HEK293T (cell line): Measurements from ENCODE around the gene HOXA4.
A peak's percentile ranks its signal among the peaks of the same experiment; 100 is the strongest.

Experiments
- CTCF ChIA-PET: fragments of 350-600 bp; formaldehyde crosslinking; extraction: SDS; loops from one replicate; lab custom pipeline; 2021; ENCODE audit warnings: antibody characterized with exemption, inconsistent platforms; lab: Yijun Ruan, JAX
- POLR2A ChIA-PET: fragments of 350-600 bp; formaldehyde crosslinking; extraction: SDS; loops from one replicate; lab custom pipeline; 2020; ENCODE audit warnings: antibody characterized with exemption, inconsistent platforms; lab: Yijun Ruan, JAX
- DNase-seq: peaks from one replicate; pipeline ENCODE4 v3.0.0; 2012; ENCODE audit warnings: mixed read lengths; ENCODE audit errors: extremely low spot score
- ARNT ChIP-seq: fragments of 450-650 bp; IDR thresholded peaks from 2 replicates; pipeline ENCODE4 v1.6.1; 2017; ENCODE audit warnings: mild to moderate bottlenecking
- BHLHE40 ChIP-seq: fragments of 450-650 bp; IDR thresholded peaks from 2 replicates; pipeline ENCODE4 v1.6.1; 2016; ENCODE audit warnings: mild to moderate bottlenecking, moderate library complexity, borderline replicate concordance
- CTBP1 ChIP-seq: fragments of 450-650 bp; IDR thresholded peaks from 2 replicates; pipeline ENCODE4 v1.6.1; 2016; ENCODE audit warnings: borderline replicate concordance
- ELF4 ChIP-seq: fragments of 450-650 bp; IDR thresholded peaks from 2 replicates; pipeline ENCODE4 v1.6.1; 2017; ENCODE audit warnings: antibody characterized with exemption
- FOXA1 ChIP-seq: fragments of 450-650 bp; IDR thresholded peaks from 2 replicates; pipeline ENCODE4 v1.6.1; 2016; ENCODE audit warnings: mild to moderate bottlenecking
- FOXK2 ChIP-seq: fragments of 450-650 bp; IDR thresholded peaks from 2 replicates; pipeline ENCODE4 v1.6.1; 2016; ENCODE audit warnings: mild to moderate bottlenecking
- FOXM1 ChIP-seq: fragments of 450-650 bp; IDR thresholded peaks from 2 replicates; pipeline ENCODE4 v1.6.1; 2017; ENCODE audit warnings: mild to moderate bottlenecking, borderline replicate concordance
- HDGF ChIP-seq: fragments of 450-650 bp; IDR thresholded peaks from 2 replicates; pipeline ENCODE4 v1.6.1; 2017; ENCODE audit warnings: antibody characterized with exemption, borderline replicate concordance
- L3MBTL2 ChIP-seq: fragments of 450-650 bp; conservative IDR thresholded peaks from 2 replicates; pipeline ENCODE4 v1.6.1; 2016; ENCODE audit warnings: mild to moderate bottlenecking
- LEF1 ChIP-seq: fragments of 450-650 bp; IDR thresholded peaks from 2 replicates; pipeline ENCODE4 v1.6.1; 2017; ENCODE audit warnings: mild to moderate bottlenecking, borderline replicate concordance
- NFRKB ChIP-seq: fragments of 450-650 bp; IDR thresholded peaks from 2 replicates; pipeline ENCODE4 v1.6.1; 2016; ENCODE audit warnings: mild to moderate bottlenecking, moderate library complexity
- SP1 ChIP-seq: fragments of 450-650 bp; IDR thresholded peaks from 2 replicates; pipeline ENCODE4 v1.6.1; 2017
- SUZ12 ChIP-seq: fragments of 450-650 bp; IDR thresholded peaks from 2 replicates; pipeline ENCODE4 v1.6.1; 2016; ENCODE audit warnings: mild to moderate bottlenecking
- TARDBP ChIP-seq: fragments of 450-650 bp; IDR thresholded peaks from 2 replicates; pipeline ENCODE4 v1.6.1; 2016
- ZNF384 ChIP-seq: fragments of 450-650 bp; IDR thresholded peaks from 2 replicates; pipeline ENCODE4 v1.6.1; 2016
- TF ChIP-seq, protein P1 (sequence below): fragments of 450-650 bp; IDR thresholded peaks from 2 replicates; pipeline ENCODE4 v1.6.1; 2016

Gene HOXA4

DNA sequence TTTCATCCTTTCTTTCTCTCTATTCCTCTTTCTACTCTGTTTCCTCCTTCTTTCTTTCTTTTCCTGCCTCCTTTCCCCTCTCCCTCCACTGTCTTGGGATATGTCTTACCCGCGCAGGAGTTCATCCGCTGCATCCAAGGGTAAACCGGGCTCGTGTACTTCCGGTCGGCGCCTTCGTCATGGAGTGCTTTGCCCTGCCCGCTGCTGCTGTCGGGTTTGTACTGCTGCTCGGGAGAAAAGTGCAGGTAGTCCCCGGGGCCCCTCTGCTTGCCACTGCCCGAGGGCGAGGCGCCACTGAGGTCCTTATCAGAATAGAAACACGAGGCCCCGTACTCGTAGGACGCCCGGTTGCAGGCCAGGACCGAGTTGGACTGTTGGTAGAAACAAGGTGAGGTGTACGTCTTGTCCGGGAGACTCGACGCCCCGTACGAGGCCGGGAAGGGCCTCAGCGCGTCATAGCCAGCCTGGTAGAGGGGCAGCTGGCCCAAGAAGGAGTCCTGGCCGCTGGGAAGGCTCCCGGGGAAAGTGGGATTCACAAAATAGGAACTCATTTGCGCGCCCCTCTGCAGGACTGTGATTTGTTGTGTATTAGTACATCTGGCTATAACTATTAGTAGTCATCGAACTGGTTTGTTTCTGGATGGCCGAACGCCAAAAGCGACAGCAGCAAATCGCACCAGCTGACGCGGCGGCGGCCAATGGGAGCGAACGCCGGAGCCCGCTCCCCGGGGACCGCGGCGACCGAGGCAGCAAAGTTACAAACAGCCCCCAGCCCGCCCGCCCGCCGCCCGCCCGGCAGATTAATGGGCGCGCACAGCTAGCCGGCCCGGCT is 16.9 kb upstream of the HOXA4 start, which contains the start of gene HOXA6:
HOXA6 (minus strand) TSS at position 576 of the 832 bp plus-strand sequence; CDS start at position 551, 25 bp downstream.
- CTCF ChIA-PET: interaction anchor here (0.7 to 4.9 kb wide), 3 partner anchors 13 to 424 kb away, joined by 3 to 20 read pairs (median 3); no protein-coding TSS in a partner anchor
- DNase-seq: no peak
- TF ChIP-seq SUZ12 (no peak), TARDBP (no peak), ARNT (0 out of 2 replicates have a peak, but pooled peaks have one; percentile 11), ELF4 (no peak), FOXA1 (no peak), BHLHE40 (no peak), FOXK2 (no peak), CTBP1 (no peak; the same call in 1 of the 2 replicates), ZNF384 (no peak), L3MBTL2 (peak; percentile 52), LEF1 (no peak), FOXM1 (no peak), NFRKB (no peak)
- POLR2A ChIA-PET: interaction anchor here (1.2 to 17.5 kb wide), 13 partner anchors 7 to 951 kb away, joined by 4 to 367 read pairs (median 7); partner anchors contain the start of genes CBX3, HNRNPA2B1, HOXA10 and HOXA11

GRCh38 chr7:27146491-27147198 is 16.1 kb upstream of the HOXA4 start:
- DNase-seq: no peak
- TF ChIP-seq NFRKB (no peak), ELF4 (0 out of 2 replicates have a peak, but pooled peaks have one; percentile 23), CTBP1 (no peak), ZNF384 (no peak), BHLHE40 (no peak), LEF1 (no peak)
- TF ChIP-seq, protein P1, sequence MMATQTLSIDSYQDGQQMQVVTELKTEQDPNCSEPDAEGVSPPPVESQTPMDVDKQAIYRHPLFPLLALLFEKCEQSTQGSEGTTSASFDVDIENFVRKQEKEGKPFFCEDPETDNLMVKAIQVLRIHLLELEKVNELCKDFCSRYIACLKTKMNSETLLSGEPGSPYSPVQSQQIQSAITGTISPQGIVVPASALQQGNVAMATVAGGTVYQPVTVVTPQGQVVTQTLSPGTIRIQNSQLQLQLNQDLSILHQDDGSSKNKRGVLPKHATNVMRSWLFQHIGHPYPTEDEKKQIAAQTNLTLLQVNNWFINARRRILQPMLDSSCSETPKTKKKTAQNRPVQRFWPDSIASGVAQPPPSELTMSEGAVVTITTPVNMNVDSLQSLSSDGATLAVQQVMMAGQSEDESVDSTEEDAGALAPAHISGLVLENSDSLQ: no peak
- ChIA-PET CTCF (interaction anchor here (0.7 to 4.9 kb wide), 2 partner anchors 15 to 424 kb away, joined by 3 to 20 read pairs; no protein-coding TSS in a partner anchor), POLR2A (interaction anchor here (0.6 to 17.5 kb wide), 8 partner anchors 10 to 950 kb away, joined by 3 to 367 read pairs (median 8); partner anchors contain the start of genes CBX3, HNRNPA2B1, HOXA10 and HOXA11)

GRCh38 chr7:27145914-27146412 is 15.4 kb upstream of the HOXA4 start:
- TF ChIP-seq L3MBTL2 (no peak), FOXM1 (no peak), HDGF (no peak)
- DNase-seq: no peak
- ChIA-PET POLR2A (interaction anchor here (0.9 to 17.5 kb wide), 5 partner anchors 11 to 946 kb away, joined by 4 to 367 read pairs (median 11); partner anchors contain the start of genes CBX3, HNRNPA2B1, HOXA10 and HOXA7), CTCF (interaction anchor here (4.9 kb wide), 1 partner anchor 16 kb away, joined by 20 read pairs; no protein-coding TSS in a partner anchor)

DNA sequence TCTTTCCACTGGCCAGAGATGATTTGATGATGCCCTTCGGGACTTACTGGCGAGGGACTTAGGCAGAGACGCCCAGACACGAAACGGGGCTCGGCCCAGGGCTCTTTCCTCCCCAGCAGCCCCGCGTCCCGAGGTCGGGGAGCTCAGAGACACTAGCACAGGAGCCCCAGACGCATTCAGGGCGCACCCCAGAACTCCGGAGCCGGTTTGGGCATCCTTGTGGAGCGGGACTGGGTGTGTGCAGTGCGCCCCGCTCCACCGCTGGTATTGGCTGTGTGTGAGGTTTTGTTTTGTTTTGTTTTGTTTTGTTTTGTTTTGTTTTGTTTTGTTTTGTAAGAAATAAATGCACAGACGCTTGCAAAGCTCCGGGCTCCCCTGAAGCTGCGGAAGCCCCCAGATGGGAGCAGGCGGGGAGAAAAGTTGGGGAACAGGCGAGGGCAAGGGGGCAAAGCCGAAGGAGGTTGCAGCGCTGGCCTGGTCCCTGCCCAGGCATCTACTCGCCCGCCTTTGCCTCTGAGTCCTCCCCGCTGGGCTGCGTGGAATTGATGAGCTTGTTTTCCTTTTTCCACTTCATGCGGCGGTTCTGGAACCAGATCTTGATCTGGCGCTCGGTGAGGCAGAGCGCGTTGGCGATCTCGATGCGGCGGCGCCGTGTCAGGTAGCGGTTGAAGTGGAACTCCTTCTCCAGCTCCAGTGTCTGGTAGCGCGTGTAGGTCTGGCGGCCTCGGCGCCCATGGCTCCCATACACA is 14.8 kb upstream of the HOXA4 start:
- DNase-seq: no peak
- peak; percentile 31; the same call in 1 of the 2 replicates for TF ChIP-seq CTBP1
- no peak for TF ChIP-seq SP1
- ChIA-PET CTCF (interaction anchor here (0.6 to 4.9 kb wide), 8 partner anchors 13 to 463 kb away, joined by 3 to 20 read pairs (median 6); partner anchors contain the start of gene HOXA10), POLR2A (interaction anchor here (0.7 to 17.5 kb wide), 7 partner anchors 11 to 948 kb away, joined by 3 to 367 read pairs (median 10); partner anchors contain the start of genes HOXA10 and HOXA7)

DNA sequence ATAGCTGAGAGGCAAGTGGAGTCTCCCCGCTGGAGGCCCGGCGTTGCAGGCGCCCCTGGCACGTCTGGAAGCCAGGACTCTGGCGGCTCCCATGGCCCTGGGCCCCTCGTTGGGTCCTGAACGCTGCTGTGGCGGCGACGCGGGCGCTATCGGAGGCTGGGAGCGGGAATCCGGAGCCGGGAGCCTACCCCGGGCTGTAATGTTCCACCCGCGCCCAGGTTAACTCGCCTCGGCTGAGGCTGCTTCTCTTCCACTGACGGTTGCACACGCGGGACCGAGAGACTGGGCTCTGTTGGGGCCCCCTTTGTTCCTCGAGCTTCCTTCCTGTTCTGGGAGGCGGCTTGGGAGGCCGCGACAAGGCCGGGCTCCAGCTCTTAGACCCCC is 14.2 kb upstream of the HOXA4 start:
- TF ChIP-seq TARDBP (no peak), ARNT (no peak), LEF1 (peak; percentile 32; the same call in 1 of the 2 replicates)
- CTCF ChIA-PET: interaction anchor here (0.6 to 4.9 kb wide), 8 partner anchors 9 to 463 kb away, joined by 4 to 20 read pairs (median 6); partner anchors contain the start of genes HOXA10 and HOXA3
- no peak for DNase-seq
- POLR2A ChIA-PET: interaction anchor here (0.7 to 17.5 kb wide), 14 partner anchors 8 to 948 kb away, joined by 3 to 367 read pairs (median 6); partner anchors contain the start of genes HOXA10, HOXA3 and HOXA7

DNA sequence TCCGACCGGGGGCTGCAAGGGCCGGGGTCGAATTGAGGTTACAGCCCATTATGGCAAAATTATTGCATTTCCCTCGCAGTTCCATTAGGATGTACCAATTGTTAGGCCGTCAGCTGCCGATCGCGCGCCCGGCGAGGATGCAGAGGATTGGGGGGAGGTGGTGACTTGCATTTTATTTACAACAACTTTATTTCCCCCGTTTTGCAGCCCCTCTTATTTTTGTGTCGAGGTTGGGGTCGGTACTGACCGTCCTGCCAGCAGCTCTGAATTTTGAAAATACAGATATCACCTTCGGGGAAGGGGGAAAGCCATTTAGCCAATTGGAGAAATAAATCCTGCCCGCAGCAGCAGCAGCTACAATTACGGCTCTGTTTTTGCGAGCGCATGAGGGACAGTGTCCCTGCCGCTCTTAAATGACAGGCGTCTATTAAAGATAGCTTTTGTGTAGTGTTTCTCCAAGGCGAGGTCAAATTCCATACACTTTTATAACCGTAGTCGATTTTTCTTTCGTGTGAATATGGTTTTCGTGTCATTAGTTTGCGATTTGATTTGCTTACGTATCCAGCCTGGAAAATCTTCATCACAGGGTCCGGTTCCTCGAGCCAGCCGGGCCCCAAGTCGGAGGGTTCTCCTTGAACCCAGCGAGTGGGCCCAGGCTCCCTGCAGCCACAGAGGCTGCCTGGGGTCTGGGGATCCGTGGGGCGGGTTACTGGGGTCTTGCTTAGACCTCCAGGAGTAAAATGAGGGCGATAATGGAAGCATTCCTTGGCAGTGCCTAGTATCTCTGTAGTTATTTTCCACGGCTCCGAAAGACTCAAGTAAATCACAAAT is 13.6 kb upstream of the HOXA4 start:
- POLR2A ChIA-PET: interaction anchor here (0.7 to 17.5 kb wide), 24 partner anchors 8 to 1282 kb away, joined by 3 to 367 read pairs (median 5); partner anchors contain the start of genes CBX3, HOXA1, HOXA10 and HOXA11
- no peak; the same call in 1 of the 2 replicates for TF ChIP-seq LEF1
- no peak for TF ChIP-seq SUZ12
- TF ChIP-seq, protein P1: peak; percentile 94
- 0 out of 2 replicates have a peak, but pooled peaks have one; percentile 28 for TF ChIP-seq FOXM1
- no peak for TF ChIP-seq ZNF384
- peak; percentile 97 for TF ChIP-seq ARNT
- TF ChIP-seq ELF4: no peak
- TF ChIP-seq FOXA1: no peak
- TF ChIP-seq CTBP1: peak; percentile 90
- TF ChIP-seq L3MBTL2: no peak
- TF ChIP-seq HDGF: no peak
- no peak for TF ChIP-seq FOXK2
- TF ChIP-seq BHLHE40: no peak
- no peak for TF ChIP-seq NFRKB
- TF ChIP-seq TARDBP: no peak
- no peak for TF ChIP-seq SP1
- no peak for DNase-seq
- CTCF ChIA-PET: interaction anchor here (0.5 to 4.9 kb wide), 18 partner anchors 9 to 766 kb away, joined by 3 to 20 read pairs (median 4); partner anchors contain the start of genes HOXA10 and HOXA3
